SK-N-SH treated with all-trans-retinoic acid at 6 μM for 48 hours (cell line): ENCODE measurements around the gene FBLN2.

Experiments used
- ARNTL ChIP-seq: fragments of 450-650 bp; formaldehyde crosslinking; IDR thresholded peaks from 2 replicates; pipeline ENCODE4 v1.5.0; 2020; ENCODE audit warnings: low read depth, mild to moderate bottlenecking, moderate library complexity, borderline replicate concordance
- CSDC2 ChIP-seq: fragments of 250-450 bp; sonication (Bioruptor Pico); IDR thresholded peaks from 2 replicates; pipeline ENCODE4 v1.5.0; 2020; ENCODE audit warnings: mild to moderate bottlenecking, moderate library complexity
- ISL1 ChIP-seq: fragments of 250-450 bp; sonication (Bioruptor Pico); IDR thresholded peaks from 2 replicates; pipeline ENCODE4 v2.1.2; 2022; ENCODE audit warnings: mild to moderate bottlenecking, moderate library complexity
- OSR1 ChIP-seq: fragments of 250-450 bp; sonication (Bioruptor Pico); IDR thresholded peaks from 2 replicates; pipeline ENCODE4 v1.8.0; 2022; ENCODE audit warnings: moderate library complexity, mild to moderate bottlenecking, inconsistent platforms
- PPARA ChIP-seq: fragments of 250-450 bp; sonication (Bioruptor Pico); IDR thresholded peaks from 2 replicates; pipeline ENCODE4 v1.5.0; 2020; ENCODE audit warnings: mild to moderate bottlenecking, borderline replicate concordance
- RARB ChIP-seq: fragments of 250-450 bp; sonication (Bioruptor Pico); IDR thresholded peaks from 2 replicates; pipeline ENCODE4 v1.8.0; 2021; ENCODE audit warnings: mild to moderate bottlenecking, moderate library complexity
- TCF4 ChIP-seq: fragments of 250-450 bp; sonication (Bioruptor Pico); IDR thresholded peaks from 2 replicates; pipeline ENCODE4 v1.8.0; 2021; ENCODE audit warnings: mild to moderate bottlenecking, moderate library complexity, borderline replicate concordance
- ZC3H10 ChIP-seq: fragments of 250-450 bp; sonication (Bioruptor Pico); IDR thresholded peaks from 2 replicates; pipeline ENCODE4 v1.5.1; 2021; ENCODE audit warnings: mild to moderate bottlenecking, moderate library complexity
- ZFP3 ChIP-seq: fragments of 250-450 bp; sonication (Bioruptor Pico); IDR thresholded peaks from 2 replicates; pipeline ENCODE4 v1.5.0; 2020; ENCODE audit warnings: mild to moderate bottlenecking, moderate library complexity
- ZFP30 ChIP-seq: fragments of 450-650 bp; formaldehyde crosslinking; IDR thresholded peaks from 2 replicates; pipeline ENCODE4 v1.5.0; 2022; ENCODE audit warnings: mild to moderate bottlenecking, moderate library complexity
- ZNF565 ChIP-seq: fragments of 450-650 bp; formaldehyde crosslinking; conservative IDR thresholded peaks from 2 replicates; pipeline ENCODE4 v1.5.0; 2020; ENCODE audit warnings: low read depth, mild to moderate bottlenecking, moderate library complexity
- ZNF8 ChIP-seq: fragments of 450-650 bp; formaldehyde crosslinking; IDR thresholded peaks from 2 replicates; pipeline ENCODE4 v1.5.0; 2020; ENCODE audit warnings: mild to moderate bottlenecking, moderate library complexity
- TF ChIP-seq, protein P1 (sequence below): fragments of 250-450 bp; sonication (Bioruptor Pico); IDR thresholded peaks from 2 replicates; pipeline ENCODE4 v1.8.0; 2020; ENCODE audit warnings: mild to moderate bottlenecking, moderate library complexity, borderline replicate concordance
- TF ChIP-seq, protein P2 (sequence below): fragments of 250-450 bp; sonication (Bioruptor Pico); IDR thresholded peaks from 2 replicates; pipeline ENCODE4 v1.5.0; 2020; ENCODE audit warnings: mild to moderate bottlenecking, moderate library complexity

- TF ChIP-seq ISL1 (CRISPR knock-in tag): no peak
- no peak for TF ChIP-seq OSR1 (CRISPR knock-in tag)
- TF ChIP-seq, protein P1, sequence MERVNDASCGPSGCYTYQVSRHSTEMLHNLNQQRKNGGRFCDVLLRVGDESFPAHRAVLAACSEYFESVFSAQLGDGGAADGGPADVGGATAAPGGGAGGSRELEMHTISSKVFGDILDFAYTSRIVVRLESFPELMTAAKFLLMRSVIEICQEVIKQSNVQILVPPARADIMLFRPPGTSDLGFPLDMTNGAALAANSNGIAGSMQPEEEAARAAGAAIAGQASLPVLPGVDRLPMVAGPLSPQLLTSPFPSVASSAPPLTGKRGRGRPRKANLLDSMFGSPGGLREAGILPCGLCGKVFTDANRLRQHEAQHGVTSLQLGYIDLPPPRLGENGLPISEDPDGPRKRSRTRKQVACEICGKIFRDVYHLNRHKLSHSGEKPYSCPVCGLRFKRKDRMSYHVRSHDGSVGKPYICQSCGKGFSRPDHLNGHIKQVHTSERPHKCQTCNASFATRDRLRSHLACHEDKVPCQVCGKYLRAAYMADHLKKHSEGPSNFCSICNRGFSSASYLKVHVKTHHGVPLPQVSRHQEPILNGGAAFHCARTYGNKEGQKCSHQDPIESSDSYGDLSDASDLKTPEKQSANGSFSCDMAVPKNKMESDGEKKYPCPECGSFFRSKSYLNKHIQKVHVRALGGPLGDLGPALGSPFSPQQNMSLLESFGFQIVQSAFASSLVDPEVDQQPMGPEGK (CRISPR knock-in tag): no peak
- no peak for TF ChIP-seq ARNTL
- TF ChIP-seq ZFP3 (CRISPR knock-in tag): no peak
- no peak for TF ChIP-seq RARB
- TF ChIP-seq, protein P2, sequence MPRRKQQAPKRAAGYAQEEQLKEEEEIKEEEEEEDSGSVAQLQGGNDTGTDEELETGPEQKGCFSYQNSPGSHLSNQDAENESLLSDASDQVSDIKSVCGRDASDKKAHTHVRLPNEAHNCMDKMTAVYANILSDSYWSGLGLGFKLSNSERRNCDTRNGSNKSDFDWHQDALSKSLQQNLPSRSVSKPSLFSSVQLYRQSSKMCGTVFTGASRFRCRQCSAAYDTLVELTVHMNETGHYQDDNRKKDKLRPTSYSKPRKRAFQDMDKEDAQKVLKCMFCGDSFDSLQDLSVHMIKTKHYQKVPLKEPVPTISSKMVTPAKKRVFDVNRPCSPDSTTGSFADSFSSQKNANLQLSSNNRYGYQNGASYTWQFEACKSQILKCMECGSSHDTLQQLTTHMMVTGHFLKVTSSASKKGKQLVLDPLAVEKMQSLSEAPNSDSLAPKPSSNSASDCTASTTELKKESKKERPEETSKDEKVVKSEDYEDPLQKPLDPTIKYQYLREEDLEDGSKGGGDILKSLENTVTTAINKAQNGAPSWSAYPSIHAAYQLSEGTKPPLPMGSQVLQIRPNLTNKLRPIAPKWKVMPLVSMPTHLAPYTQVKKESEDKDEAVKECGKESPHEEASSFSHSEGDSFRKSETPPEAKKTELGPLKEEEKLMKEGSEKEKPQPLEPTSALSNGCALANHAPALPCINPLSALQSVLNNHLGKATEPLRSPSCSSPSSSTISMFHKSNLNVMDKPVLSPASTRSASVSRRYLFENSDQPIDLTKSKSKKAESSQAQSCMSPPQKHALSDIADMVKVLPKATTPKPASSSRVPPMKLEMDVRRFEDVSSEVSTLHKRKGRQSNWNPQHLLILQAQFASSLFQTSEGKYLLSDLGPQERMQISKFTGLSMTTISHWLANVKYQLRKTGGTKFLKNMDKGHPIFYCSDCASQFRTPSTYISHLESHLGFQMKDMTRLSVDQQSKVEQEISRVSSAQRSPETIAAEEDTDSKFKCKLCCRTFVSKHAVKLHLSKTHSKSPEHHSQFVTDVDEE: no peak
- no peak for TF ChIP-seq PPARA (CRISPR knock-in tag)
- no peak for TF ChIP-seq ZNF8
- TF ChIP-seq TCF4 (CRISPR knock-in tag): peak; percentile 34; the same call in 1 of the 2 replicates
- no peak for TF ChIP-seq ZNF565 (CRISPR knock-in tag)
- no peak for TF ChIP-seq CSDC2
- TF ChIP-seq ZFP30 (CRISPR knock-in tag): no peak
- no peak for TF ChIP-seq ZC3H10 (CRISPR knock-in tag)
These were observed 16.9 kb downstream of the FBLN2 start for GRCh38 chr3:13565581-13566452.
